Keratinocyte (primary cell): ENCODE data around the gene SCNN1G. TPM values are rescaled to one million over a fixed set of nuclear protein-coding genes. Genes with fewer than 3 reads are reported as not detected.

ENCODE experiments used
- DNase-seq: peaks from one replicate; pipeline ENCODE4 v3.0.0-alpha.2; 2011; ENCODE audit warnings: low read depth, missing footprints, low spot score
- FAIRE-seq: peaks from 2 replicates; lab custom pipeline; 2011; peaks lifted over from hg19 to GRCh38; lab: Jason Lieb, UNC
- H2AFZ ChIP-seq: 2 replicates; pipeline ENCODE4 v1.6.0; 2012; ENCODE audit warnings: low read length, control low read depth, inconsistent platforms; ENCODE audit not compliant: control insufficient read depth
- H3K27ac ChIP-seq: 2 replicates; pipeline ENCODE4 v1.5.1; 2011; ENCODE audit warnings: low read length; ENCODE audit not compliant: control insufficient read depth, insufficient read depth
- H3K27me3 ChIP-seq: 3 replicates; pipeline ENCODE4 v1.6.0; 2011; ENCODE audit warnings: low read length; ENCODE audit not compliant: control insufficient read depth, insufficient read depth; ENCODE audit errors: extremely low read depth
- H3K36me3 ChIP-seq, 2 experiments: 2 replicates in 1 of 2; 3 replicates in 1 of 2; pipeline ENCODE4 v1.5.1; 2011; ENCODE audit warnings: low read length in 2 of 2, mild to moderate bottlenecking in 1 of 2; ENCODE audit not compliant: control insufficient read depth in 2 of 2, insufficient read depth in 2 of 2; ENCODE audit errors: extremely low read depth in 1 of 2
- H3K4me1 ChIP-seq: 3 replicates; pipeline ENCODE4 v1.5.1; 2011; ENCODE audit warnings: low read length; ENCODE audit not compliant: control insufficient read depth, insufficient read depth; ENCODE audit errors: extremely low read depth
- H3K4me2 ChIP-seq: 3 replicates; pipeline ENCODE4 v1.6.0; 2011; ENCODE audit warnings: low read depth, low read length; ENCODE audit not compliant: control insufficient read depth, insufficient read depth; ENCODE audit errors: extremely low read depth
- H3K4me3 ChIP-seq, 3 experiments: fragments of 200-600 bp in 1 of 3; sonication (generic) in 1 of 3; 2 replicates in 2 of 3; 3 replicates in 1 of 3; pipeline ENCODE4 v1.5.1; 2011 to 2016; ENCODE audit warnings: low read length in 3 of 3, mild to moderate bottlenecking in 3 of 3, control low read depth in 2 of 3, inconsistent platforms in 1 of 3, low read depth in 1 of 3, mixed read lengths in 1 of 3, mixed run types in 1 of 3, moderate library complexity in 1 of 3; ENCODE audit not compliant: control insufficient read depth in 2 of 3, insufficient read depth in 2 of 3; ENCODE audit errors: extremely low read depth in 1 of 3
- H3K79me2 ChIP-seq: 2 replicates; pipeline ENCODE4 v1.6.0; 2012; ENCODE audit warnings: low read length; ENCODE audit not compliant: control insufficient read depth, insufficient read depth
- H3K9ac ChIP-seq: 3 replicates; pipeline ENCODE4 v1.6.0; 2011; ENCODE audit warnings: low read length; ENCODE audit not compliant: control insufficient read depth, insufficient read depth; ENCODE audit errors: extremely low read depth
- H3K9me1 ChIP-seq: 3 replicates; pipeline ENCODE4 v1.6.0; 2011; ENCODE audit warnings: low read length; ENCODE audit not compliant: control insufficient read depth, insufficient read depth; ENCODE audit errors: extremely low read depth
- H3K9me3 ChIP-seq: 2 replicates; pipeline ENCODE4 v1.5.1; 2012; ENCODE audit warnings: low read depth, low read length; ENCODE audit not compliant: control insufficient read depth
- H4K20me1 ChIP-seq: 3 replicates; pipeline ENCODE4 v1.6.0; 2011; ENCODE audit warnings: low read length; ENCODE audit not compliant: control insufficient read depth, insufficient read depth; ENCODE audit errors: extremely low read depth
- CTCF ChIP-seq, 3 experiments: IDR thresholded peaks in 1 of 3; conservative IDR thresholded peaks in 1 of 3; optimal IDR thresholded peaks in 1 of 3; 2 replicates in 2 of 3; 3 replicates in 1 of 3; pipeline versions ENCODE3 to v1.5.1; 2011; ENCODE audit warnings: low read length in 3 of 3, mild to moderate bottlenecking in 3 of 3, moderate library complexity in 2 of 3, control low read depth in 1 of 3, inconsistent platforms in 1 of 3; ENCODE audit not compliant: insufficient read depth in 2 of 3; ENCODE audit errors: extremely low read depth in 1 of 3
- EZH2 ChIP-seq: IDR thresholded peaks from one replicate; pipeline ENCODE4 v1.6.1; 2012; ENCODE audit warnings: inconsistent platforms, mild to moderate bottlenecking, low read length, moderate library complexity
- dilution Hi-C: fragments of 300-500 bp; cut with MboI; formaldehyde crosslinking; loops from one replicate; pipeline ENCODE4 v1.7.0; 2020; ENCODE audit warnings: low sequenced_read_pairs; ENCODE audit not compliant: extremely low pct_ligation_motif_present
- polyA plus RNA-seq, 5 experiments: library from polyadenylated mRNA; depleted of rRNA in 3 of 5; stranded (reverse) in 3 of 5; stranded (forward) in 1 of 5; unstranded in 1 of 5; fragments of >200 nt; gene quantifications; 1 replicate in 1 of 5; 2 replicates in 3 of 5; 3 replicates in 1 of 5; pipeline versions ENCODE4 v1.2.1 to v1.2.3, GENCODE V29; 2011 to 2012; ENCODE audit warnings: missing spikeins in 2 of 5, low read depth in 1 of 5, low replicate concordance in 1 of 5

Gene SCNN1G
- polyA plus RNA-seq, 1 donor (not counting 4 experiments of a cell fraction or from before 2014, with no cell fraction given), result 0.25 TPM

- no peak for FAIRE-seq
- Histone ChIP-seq H3K36me3 (no peaks in the 10 kb centered on the region), H3K79me2 (no peaks in the 10 kb centered on the region), H4K20me1 (no peaks in the 10 kb centered on the region), H3K27ac (no peak overlapping the region), H3K4me3 (no peak overlapping the region), H3K9me3 (no peaks in the 10 kb centered on the region), H2AFZ (no peak overlapping the region), H3K9me1 (no peaks in the 10 kb centered on the region), H3K4me2 (peak overlapping the region; percentile 7), H3K4me1 (peaks cover 15% of the 10 kb centered on the region), H3K9ac (no peak overlapping the region), H3K27me3 (no peaks in the 10 kb centered on the region)
- no peak for DNase-seq
- TF ChIP-seq CTCF (optimal IDR thresholded peaks at IDR 0.05 in 1 of 3, IDR thresholded peaks at IDR 0.05 in 1 of 3, conservative IDR thresholded peaks at IDR 0.05 in 1 of 3; ENCODE audit: extremely low read depth in 1 of 3, insufficient read depth in 2 of 3, low read length in 3 of 3) (peak in 2 of 3 experiments; percentile 20 to 32), EZH2 (no peak)
- dilution Hi-C loops, result no loop called here
Measured at GRCh38 chr16:23258919-23259237, 76.3 kb downstream of the SCNN1G start.

Other genes with a start within 250 kb of the SCNN1G start
- gene USP31, start 33.3 kb upstream of the SCNN1G start, polyA plus RNA-seq, result 14.0 to 16.3 TPM (median 15.8 TPM) in 3 replicates
- gene SCNN1B, start 119.6 kb downstream of the SCNN1G start, polyA plus RNA-seq, result 0.92 to 2.8 TPM (median 1.5 TPM) in 3 replicates